MM.1S (cell line): ENCODE data around the gene PLAAT4.
"Not testable (repeated sequence)": the region's sequence is repeated elsewhere in the genome, so short reads cannot be mapped to it uniquely, and the experiment has no call there.

Experiments used
- CTCF ChIP-seq: fragments of 300-600 bp; sonication (generic); IDR thresholded peaks from 2 replicates; pipeline ENCODE4 v1.5.1; 2016; ENCODE audit warnings: antibody characterized with exemption, low read length, mixed read lengths
- EZH2 ChIP-seq: fragments of 300-600 bp; sonication (generic); optimal IDR thresholded peaks from 2 replicates; pipeline ENCODE3; 2017; ENCODE audit warnings: low read depth, mild to moderate bottlenecking, antibody characterized with exemption, low read length, mixed read lengths

- not testable (repeated sequence) for TF ChIP-seq EZH2, CTCF
These were observed 5.4 kb upstream of the PLAAT4 start for GRCh38 chr11:63531074-63531792.
